Breast epithelium (tissue), 3 donors: ENCODE measurements around the gene CPT1C.

ENCODE experiments used
- POLR2A ChIP-seq: fragments of 450-650 bp; IDR thresholded peaks from one replicate; pipeline ENCODE4 v1.6.1; 2016; ENCODE audit warnings: antibody characterized with exemption, mild to moderate bottlenecking, moderate library complexity
- POLR2AphosphoS5 ChIP-seq, 3 donors: sonication (generic); formaldehyde crosslinking; IDR thresholded peaks; one replicate each; pipeline ENCODE4 v1.6.1; 2017; ENCODE audit warnings: antibody characterized with exemption in 3 of 3
- TF ChIP-seq, protein P1 (sequence below), 3 donors: fragments of 450-650 bp; IDR thresholded peaks; one replicate each; pipeline ENCODE4 v1.5.1; 2016 to 2017; ENCODE audit warnings: antibody characterized with exemption in 3 of 3, mild to moderate bottlenecking in 3 of 3, moderate library complexity in 3 of 3

DNA sequence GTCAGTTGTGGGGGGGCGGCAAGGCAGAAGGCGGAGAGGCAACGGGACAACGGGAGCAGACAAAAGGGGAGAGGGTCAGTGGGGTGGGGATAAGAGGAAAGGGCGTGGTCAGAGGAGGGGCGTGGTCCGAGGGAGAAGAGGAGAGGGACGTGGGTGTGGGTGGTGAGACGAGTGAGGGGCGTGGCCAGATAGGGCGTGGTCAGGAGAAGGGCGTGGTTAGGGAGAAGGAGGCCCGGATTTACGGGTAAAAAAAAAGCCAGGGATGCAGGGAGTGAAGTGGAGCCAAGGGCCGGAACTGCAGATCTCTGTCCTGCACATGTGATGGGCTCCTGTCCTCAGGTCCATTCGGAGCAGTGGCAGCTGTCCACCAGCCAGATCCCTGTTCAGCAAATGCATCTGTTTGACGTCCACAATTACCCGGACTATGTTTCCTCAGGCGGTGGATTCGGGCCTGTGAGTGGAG is 21.5 kb downstream of the CPT1C start:
- TF ChIP-seq, protein P1, sequence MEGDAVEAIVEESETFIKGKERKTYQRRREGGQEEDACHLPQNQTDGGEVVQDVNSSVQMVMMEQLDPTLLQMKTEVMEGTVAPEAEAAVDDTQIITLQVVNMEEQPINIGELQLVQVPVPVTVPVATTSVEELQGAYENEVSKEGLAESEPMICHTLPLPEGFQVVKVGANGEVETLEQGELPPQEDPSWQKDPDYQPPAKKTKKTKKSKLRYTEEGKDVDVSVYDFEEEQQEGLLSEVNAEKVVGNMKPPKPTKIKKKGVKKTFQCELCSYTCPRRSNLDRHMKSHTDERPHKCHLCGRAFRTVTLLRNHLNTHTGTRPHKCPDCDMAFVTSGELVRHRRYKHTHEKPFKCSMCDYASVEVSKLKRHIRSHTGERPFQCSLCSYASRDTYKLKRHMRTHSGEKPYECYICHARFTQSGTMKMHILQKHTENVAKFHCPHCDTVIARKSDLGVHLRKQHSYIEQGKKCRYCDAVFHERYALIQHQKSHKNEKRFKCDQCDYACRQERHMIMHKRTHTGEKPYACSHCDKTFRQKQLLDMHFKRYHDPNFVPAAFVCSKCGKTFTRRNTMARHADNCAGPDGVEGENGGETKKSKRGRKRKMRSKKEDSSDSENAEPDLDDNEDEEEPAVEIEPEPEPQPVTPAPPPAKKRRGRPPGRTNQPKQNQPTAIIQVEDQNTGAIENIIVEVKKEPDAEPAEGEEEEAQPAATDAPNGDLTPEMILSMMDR (IDR thresholded peaks at IDR 0.05) = no peak
- no peak for TF ChIP-seq POLR2A
- no peak for TF ChIP-seq POLR2AphosphoS5 (IDR thresholded peaks at IDR 0.05)
